ENCODE results near the gene CAPZB. TPM values are rescaled to one million over a fixed set of nuclear protein-coding genes. Genes with fewer than 3 reads are reported as not detected.

CAPZB gene
- total RNA-seq, 1 donor from 2014 or later = 189 TPM

GRCh38 chr1:19429611-19430010, 55.7 kb downstream of the CAPZB start:
- DNase-seq (ENCODE audit: low spot score, unreplicated experiment) = no peak
- H3K27ac Mint-ChIP-seq = peak overlapping the region; percentile 83
- H3K36me3 Mint-ChIP-seq (ENCODE audit: insufficient read depth) = no peaks in the 10 kb centered on the region
- no peak for TF ChIP-seq CTCF (IDR thresholded peaks at IDR 0.05; ENCODE audit: unreplicated experiment)
- H3K4me3 Mint-ChIP-seq (ENCODE audit: low read depth) = no peak overlapping the region
- no peaks in the 10 kb centered on the region for H3K27me3 Mint-ChIP-seq
- H3K9me3 Mint-ChIP-seq (ENCODE audit: low read depth) = no peaks in the 10 kb centered on the region
- peaks cover 39% of the 10 kb centered on the region for H3K4me1 Mint-ChIP-seq (ENCODE audit: low read depth)

GRCh38 chr1:19427087-19427781, 58.1 kb downstream of the CAPZB start:
- H3K27ac Mint-ChIP-seq = peak overlapping the region; percentile 7
- H3K36me3 Mint-ChIP-seq (ENCODE audit: insufficient read depth) = no peaks in the 10 kb centered on the region
- no peaks in the 10 kb centered on the region for H3K27me3 Mint-ChIP-seq
- no peaks in the 10 kb centered on the region for H3K9me3 Mint-ChIP-seq (ENCODE audit: low read depth)
- TF ChIP-seq CTCF (IDR thresholded peaks at IDR 0.05; ENCODE audit: unreplicated experiment) = no peak
- H3K4me3 Mint-ChIP-seq (ENCODE audit: low read depth) = no peak overlapping the region
- peaks cover 30% of the 10 kb centered on the region for H3K4me1 Mint-ChIP-seq (ENCODE audit: low read depth)
- no peak for DNase-seq (ENCODE audit: low spot score, unreplicated experiment)

GRCh38 chr1:19426294-19427086, 58.8 kb downstream of the CAPZB start:
- H3K27me3 Mint-ChIP-seq = no peaks in the 10 kb centered on the region
- no peak overlapping the region for H3K4me3 Mint-ChIP-seq (ENCODE audit: low read depth)
- peak overlapping the region; percentile 2 for H3K27ac Mint-ChIP-seq
- no peaks in the 10 kb centered on the region for H3K36me3 Mint-ChIP-seq (ENCODE audit: insufficient read depth)
- no peaks in the 10 kb centered on the region for H3K9me3 Mint-ChIP-seq (ENCODE audit: low read depth)
- DNase-seq (ENCODE audit: low spot score, unreplicated experiment) = no peak
- no peak for TF ChIP-seq CTCF (IDR thresholded peaks at IDR 0.05; ENCODE audit: unreplicated experiment)
- peaks cover 30% of the 10 kb centered on the region for H3K4me1 Mint-ChIP-seq (ENCODE audit: low read depth)

GRCh38 chr1:19425646-19426239, 59.6 kb downstream of the CAPZB start:
- TF ChIP-seq CTCF (IDR thresholded peaks at IDR 0.05; ENCODE audit: unreplicated experiment) = no peak
- Mint-ChIP-seq H3K9me3 (ENCODE audit: low read depth) (no peaks in the 10 kb centered on the region), H3K36me3 (ENCODE audit: insufficient read depth) (no peaks in the 10 kb centered on the region), H3K27me3 (no peaks in the 10 kb centered on the region), H3K4me1 (ENCODE audit: low read depth) (peaks cover 30% of the 10 kb centered on the region), H3K27ac (no peak overlapping the region), H3K4me3 (ENCODE audit: low read depth) (no peak overlapping the region)
- no peak for DNase-seq (ENCODE audit: low spot score, unreplicated experiment)

Measured in progenitor cell of endocrine pancreas (in vitro differentiated cells).